Stimulated activated naive CD8-positive, alpha-beta T cell treated with anti-CD3 and anti-CD28 coated beads, Interleukin-15, Interleukin-2, amounts not matched to agents 100 ng/mL and 50 ng/mL, for 24 hours (primary cell): ENCODE results near the gene KCNJ15.

ENCODE experiments used
- H3K27ac Mint-ChIP-seq: one replicate; pipeline ENCODE4 v1.8.0; 2021; ENCODE audit warnings: mild to moderate bottlenecking, mixed read lengths
- H3K27me3 Mint-ChIP-seq: one replicate; pipeline ENCODE4 v1.8.0; 2021; ENCODE audit warnings: mixed read lengths
- H3K36me3 Mint-ChIP-seq: one replicate; pipeline ENCODE4 v1.8.0; 2021; ENCODE audit warnings: low read depth, mixed read lengths
- H3K4me1 Mint-ChIP-seq: one replicate; pipeline ENCODE4 v1.8.0; 2021; ENCODE audit warnings: low read depth, mixed read lengths
- H3K4me3 Mint-ChIP-seq: one replicate; pipeline ENCODE4 v1.8.0; 2021; ENCODE audit warnings: mild to moderate bottlenecking, mixed read lengths
- H3K9me3 Mint-ChIP-seq: one replicate; pipeline ENCODE4 v1.8.0; 2021; ENCODE audit warnings: mixed read lengths

Gene KCNJ15

DNA sequence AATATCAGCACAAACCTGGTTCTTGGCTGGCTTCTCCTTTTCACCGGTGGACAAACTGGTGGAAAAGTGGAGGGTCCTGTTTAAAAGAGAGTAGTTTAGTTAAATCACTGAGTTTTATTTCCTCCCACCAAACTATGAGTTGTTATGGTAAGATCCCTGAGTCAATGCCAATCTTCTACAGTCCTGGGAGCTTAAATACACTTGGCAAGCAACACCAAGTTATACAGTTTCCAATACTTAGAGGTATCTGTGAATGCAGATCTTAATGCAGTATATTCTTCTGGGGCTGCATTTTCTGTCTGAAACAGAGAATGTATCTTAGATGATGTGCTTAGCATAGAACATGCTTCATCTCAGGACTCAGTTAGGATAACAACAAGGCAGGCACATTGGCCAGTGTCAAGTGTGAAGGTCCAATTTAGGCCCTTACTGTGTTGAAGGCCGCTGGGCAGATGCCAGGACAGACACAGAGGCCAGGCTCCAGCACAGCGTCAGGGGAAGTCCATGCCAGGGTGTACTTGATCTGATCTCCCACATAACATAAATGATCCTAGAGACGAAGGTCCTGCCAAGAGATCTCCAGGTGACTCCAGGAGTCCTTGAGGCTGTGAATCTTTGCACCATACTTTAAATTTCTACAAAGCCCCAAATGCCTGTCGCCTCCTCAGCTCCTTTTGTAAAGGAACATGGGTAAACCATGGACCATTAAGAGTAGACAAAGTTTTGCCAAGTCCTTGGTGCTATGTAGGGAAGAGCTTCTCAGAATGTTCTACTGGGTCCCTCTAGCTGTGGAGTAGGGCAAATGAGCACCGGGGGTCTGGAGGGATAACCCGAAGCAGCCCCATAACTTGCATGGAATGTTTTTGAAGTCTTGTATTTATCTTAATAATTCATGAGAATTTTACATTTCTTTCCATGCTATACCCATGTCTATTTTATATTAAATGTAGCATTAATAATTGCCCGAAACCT is 76.8 kb downstream of the KCNJ15 start:
- Mint-ChIP-seq H3K27ac (no peak overlapping the region), H3K4me1 (no peaks in the 10 kb centered on the region), H3K9me3 (no peaks in the 10 kb centered on the region), H3K4me3 (no peak overlapping the region), H3K27me3 (no peaks in the 10 kb centered on the region), H3K36me3 (no peaks in the 10 kb centered on the region)

DNA sequence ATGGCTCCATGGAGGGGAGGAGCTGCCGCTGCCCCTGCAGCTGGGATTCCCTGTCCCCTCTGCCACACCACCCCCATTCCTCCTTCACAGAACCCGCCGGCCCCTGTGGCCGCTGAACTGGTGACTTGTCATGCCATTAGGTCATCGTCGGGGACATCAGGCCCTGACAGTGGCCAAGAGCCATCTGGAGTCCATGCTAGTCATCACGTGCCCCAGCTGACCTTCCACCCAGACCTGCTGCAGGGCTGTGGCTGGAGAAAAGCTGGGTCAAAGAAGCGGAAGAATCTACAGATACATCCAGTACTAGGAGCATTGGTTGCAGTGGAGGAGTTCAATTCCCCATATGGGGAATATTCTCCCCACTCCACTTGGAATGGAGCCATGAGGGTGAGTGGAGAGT is 78.1 kb downstream of the KCNJ15 start:
- H3K27me3 Mint-ChIP-seq: no peaks in the 10 kb centered on the region
- H3K4me1 Mint-ChIP-seq: no peaks in the 10 kb centered on the region
- H3K27ac Mint-ChIP-seq: no peak overlapping the region
- no peaks in the 10 kb centered on the region for H3K9me3 Mint-ChIP-seq
- H3K36me3 Mint-ChIP-seq: no peaks in the 10 kb centered on the region
- no peak overlapping the region for H3K4me3 Mint-ChIP-seq

DNA sequence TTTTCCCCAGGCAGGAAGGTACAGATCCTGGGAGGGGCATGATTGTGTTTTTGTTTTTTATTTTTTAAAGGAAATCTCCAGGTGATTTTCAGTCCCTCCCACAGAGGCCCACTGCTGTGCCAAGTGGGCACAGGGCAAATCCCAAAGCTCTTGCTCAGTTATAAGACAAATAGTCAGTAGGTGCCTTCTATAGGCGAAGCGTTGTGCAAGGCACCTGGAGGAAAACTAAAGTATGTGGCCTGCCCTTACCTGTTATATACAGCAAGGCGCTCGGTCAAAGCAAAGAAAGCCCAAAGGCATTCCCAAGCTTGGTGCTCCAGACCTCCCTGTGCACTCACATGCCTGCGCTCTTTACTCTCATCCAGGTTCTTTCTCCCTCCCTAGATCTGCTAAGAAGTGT is 81.0 kb downstream of the KCNJ15 start:
- no peaks in the 10 kb centered on the region for H3K4me1 Mint-ChIP-seq
- no peaks in the 10 kb centered on the region for H3K36me3 Mint-ChIP-seq
- H3K4me3 Mint-ChIP-seq: no peak overlapping the region
- no peaks in the 10 kb centered on the region for H3K9me3 Mint-ChIP-seq
- peaks cover 3% of the 10 kb centered on the region for H3K27me3 Mint-ChIP-seq
- H3K27ac Mint-ChIP-seq: no peak overlapping the region

GRCh38 chr21:38340131-38340530 is 83.3 kb downstream of the KCNJ15 start:
- H3K9me3 Mint-ChIP-seq: no peaks in the 10 kb centered on the region
- no peak overlapping the region for H3K4me3 Mint-ChIP-seq
- H3K27ac Mint-ChIP-seq: no peak overlapping the region
- H3K27me3 Mint-ChIP-seq: peaks cover 3% of the 10 kb centered on the region
- H3K4me1 Mint-ChIP-seq: no peaks in the 10 kb centered on the region
- no peaks in the 10 kb centered on the region for H3K36me3 Mint-ChIP-seq

DNA sequence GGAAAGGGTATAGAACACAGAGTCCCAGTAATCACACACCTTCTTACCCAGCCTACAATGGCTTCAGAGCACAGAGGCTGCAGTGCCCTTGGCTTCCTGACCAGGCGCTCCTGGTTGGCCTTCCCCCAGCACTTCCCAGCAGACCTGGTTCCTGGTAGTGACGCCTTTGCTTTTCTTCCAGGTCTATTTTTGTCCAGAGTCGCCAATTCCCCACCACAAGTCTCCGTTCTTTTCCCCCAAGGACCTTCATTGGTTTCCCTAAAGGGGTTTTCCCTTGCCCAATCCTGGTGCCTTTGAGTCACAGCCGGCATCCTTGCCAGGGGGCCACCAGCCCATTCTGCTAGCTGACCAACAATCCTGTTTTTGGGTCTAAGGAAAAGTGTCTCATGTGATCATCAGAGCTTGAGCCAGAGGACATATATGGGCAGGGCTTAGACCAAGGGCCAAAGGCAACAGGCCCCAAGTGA is 84.8 kb downstream of the KCNJ15 start:
- no peaks in the 10 kb centered on the region for H3K36me3 Mint-ChIP-seq
- no peak overlapping the region for H3K4me3 Mint-ChIP-seq
- H3K27ac Mint-ChIP-seq: no peak overlapping the region
- peaks cover 9% of the 10 kb centered on the region for H3K27me3 Mint-ChIP-seq
- no peaks in the 10 kb centered on the region for H3K9me3 Mint-ChIP-seq
- H3K4me1 Mint-ChIP-seq: no peaks in the 10 kb centered on the region

GRCh38 chr21:38342739-38343138 is 85.9 kb downstream of the KCNJ15 start:
- H3K4me3 Mint-ChIP-seq: no peak overlapping the region
- H3K27me3 Mint-ChIP-seq: peaks cover 9% of the 10 kb centered on the region
- H3K9me3 Mint-ChIP-seq: no peaks in the 10 kb centered on the region
- no peaks in the 10 kb centered on the region for H3K4me1 Mint-ChIP-seq
- no peak overlapping the region for H3K27ac Mint-ChIP-seq
- H3K36me3 Mint-ChIP-seq: no peaks in the 10 kb centered on the region

DNA sequence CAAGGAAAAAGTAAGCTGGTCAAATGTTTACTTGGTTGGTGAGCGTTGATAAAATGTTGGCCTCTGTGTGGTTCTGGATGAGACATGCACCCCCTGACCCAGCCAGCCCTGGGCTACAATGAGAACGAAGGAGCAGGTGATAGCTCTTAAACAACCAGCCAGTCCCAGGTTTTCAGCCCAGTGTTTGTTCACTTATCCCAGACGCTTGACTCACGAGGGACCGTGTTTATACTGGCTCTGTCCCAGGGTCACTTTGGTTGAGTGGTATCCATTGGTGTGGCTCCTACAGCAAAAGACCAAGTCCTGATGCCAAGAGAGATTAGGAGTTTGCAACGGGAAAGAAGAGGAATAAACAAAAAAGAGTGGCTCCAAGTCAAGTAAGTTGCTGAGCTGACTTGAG is 86.9 kb downstream of the KCNJ15 start:
- H3K4me1 Mint-ChIP-seq: peaks cover 4% of the 10 kb centered on the region
- H3K27ac Mint-ChIP-seq: no peak overlapping the region
- no peak overlapping the region for H3K4me3 Mint-ChIP-seq
- peaks cover 9% of the 10 kb centered on the region for H3K27me3 Mint-ChIP-seq
- no peaks in the 10 kb centered on the region for H3K36me3 Mint-ChIP-seq
- H3K9me3 Mint-ChIP-seq: no peaks in the 10 kb centered on the region

GRCh38 chr21:38346286-38346685 is 89.5 kb downstream of the KCNJ15 start:
- H3K9me3 Mint-ChIP-seq: no peaks in the 10 kb centered on the region
- no peak overlapping the region for H3K4me3 Mint-ChIP-seq
- H3K4me1 Mint-ChIP-seq: peaks cover 11% of the 10 kb centered on the region

DNA sequence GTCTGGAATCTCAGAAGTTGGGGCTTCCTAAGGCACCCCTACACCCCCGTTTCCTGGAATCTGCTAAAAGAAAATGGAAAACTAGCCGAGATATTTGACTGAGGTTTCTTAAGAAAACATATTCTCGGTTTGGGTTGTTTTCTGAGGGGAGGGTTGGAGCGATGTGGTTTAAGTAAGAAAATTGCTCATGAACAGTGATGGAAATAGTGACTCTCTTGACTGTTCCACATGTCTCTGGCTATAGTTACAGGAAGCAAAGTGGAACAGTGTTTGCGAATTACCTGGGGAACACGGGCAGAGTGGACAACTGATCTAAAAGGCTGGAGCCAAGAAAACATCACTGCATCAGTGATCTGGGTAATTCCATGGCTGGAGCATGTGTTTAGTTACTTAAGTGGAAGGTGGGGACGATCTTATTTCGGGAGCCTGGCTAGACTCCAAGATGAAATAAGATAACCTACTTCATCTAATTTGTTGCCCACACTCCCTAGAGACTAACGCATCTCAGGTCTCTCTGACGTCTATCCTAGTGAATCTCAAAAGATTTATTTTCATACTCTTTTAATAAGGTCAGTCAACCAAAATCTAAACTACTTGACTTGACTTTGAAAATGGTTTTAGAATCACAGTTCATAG is 92.4 kb downstream of the KCNJ15 start:
- no peaks in the 10 kb centered on the region for H3K36me3 Mint-ChIP-seq
- peaks cover 11% of the 10 kb centered on the region for H3K4me1 Mint-ChIP-seq
- H3K9me3 Mint-ChIP-seq: no peaks in the 10 kb centered on the region
- H3K27me3 Mint-ChIP-seq: peaks cover 14% of the 10 kb centered on the region
- peak overlapping the region; percentile 26 for H3K27ac Mint-ChIP-seq
- H3K4me3 Mint-ChIP-seq: no peak overlapping the region

More at GRCh38 chr21:38346286-38346685, 89.5 kb downstream of the KCNJ15 start:
- H3K27me3 Mint-ChIP-seq: peaks cover 11% of the 10 kb centered on the region
- H3K27ac Mint-ChIP-seq: no peak overlapping the region
- H3K36me3 Mint-ChIP-seq: no peaks in the 10 kb centered on the region

- Mint-ChIP-seq H3K27ac (no peak overlapping the region), H3K4me3 (no peak overlapping the region), H3K4me1 (peaks cover 11% of the 10 kb centered on the region), H3K9me3 (no peaks in the 10 kb centered on the region), H3K36me3 (no peaks in the 10 kb centered on the region), H3K27me3 (peaks cover 18% of the 10 kb centered on the region)
These were observed 93.2 kb downstream of the KCNJ15 start for GRCh38 chr21:38349977-38350376.

DNA sequence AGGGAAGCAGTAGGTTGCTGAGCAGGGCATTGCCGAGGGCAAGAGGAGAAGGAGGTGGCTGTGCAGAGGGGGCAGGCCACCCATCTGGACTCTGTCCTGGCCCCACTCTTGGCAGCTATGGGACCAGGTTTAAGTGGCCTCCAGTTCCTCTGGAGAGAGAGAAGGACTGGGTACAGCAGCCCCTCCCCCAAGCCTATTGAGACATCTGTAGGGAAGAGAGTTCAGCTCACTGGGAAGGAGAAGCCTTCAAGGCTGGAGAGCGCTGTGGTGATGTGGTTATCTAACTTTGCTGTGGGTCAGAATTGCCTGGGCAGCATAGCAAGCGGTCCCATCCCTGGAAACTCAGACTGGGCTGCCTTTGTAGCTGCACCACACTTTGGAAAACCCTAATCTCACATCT is 93.9 kb downstream of the KCNJ15 start:
- no peaks in the 10 kb centered on the region for H3K36me3 Mint-ChIP-seq
- H3K27ac Mint-ChIP-seq: no peak overlapping the region
- no peak overlapping the region for H3K4me3 Mint-ChIP-seq

GRCh38 chr21:38351176-38351959 is 94.6 kb downstream of the KCNJ15 start:
- Mint-ChIP-seq H3K4me1 (peaks cover 11% of the 10 kb centered on the region), H3K4me3 (no peak overlapping the region), H3K9me3 (no peaks in the 10 kb centered on the region), H3K36me3 (no peaks in the 10 kb centered on the region), H3K27me3 (peaks cover 19% of the 10 kb centered on the region), H3K27ac (no peak overlapping the region)

More for the DNA sequence above, 93.9 kb downstream of the KCNJ15 start:
- H3K9me3 Mint-ChIP-seq: no peaks in the 10 kb centered on the region
- peaks cover 19% of the 10 kb centered on the region for H3K27me3 Mint-ChIP-seq
- H3K4me1 Mint-ChIP-seq: peaks cover 11% of the 10 kb centered on the region

- H3K4me1 Mint-ChIP-seq: peaks cover 11% of the 10 kb centered on the region
- no peak overlapping the region for H3K27ac Mint-ChIP-seq
- H3K4me3 Mint-ChIP-seq: no peak overlapping the region
- no peaks in the 10 kb centered on the region for H3K9me3 Mint-ChIP-seq
- H3K36me3 Mint-ChIP-seq: no peaks in the 10 kb centered on the region
- H3K27me3 Mint-ChIP-seq: peaks cover 22% of the 10 kb centered on the region
These were observed 95.2 kb downstream of the KCNJ15 start for GRCh38 chr21:38351961-38352521.

DNA sequence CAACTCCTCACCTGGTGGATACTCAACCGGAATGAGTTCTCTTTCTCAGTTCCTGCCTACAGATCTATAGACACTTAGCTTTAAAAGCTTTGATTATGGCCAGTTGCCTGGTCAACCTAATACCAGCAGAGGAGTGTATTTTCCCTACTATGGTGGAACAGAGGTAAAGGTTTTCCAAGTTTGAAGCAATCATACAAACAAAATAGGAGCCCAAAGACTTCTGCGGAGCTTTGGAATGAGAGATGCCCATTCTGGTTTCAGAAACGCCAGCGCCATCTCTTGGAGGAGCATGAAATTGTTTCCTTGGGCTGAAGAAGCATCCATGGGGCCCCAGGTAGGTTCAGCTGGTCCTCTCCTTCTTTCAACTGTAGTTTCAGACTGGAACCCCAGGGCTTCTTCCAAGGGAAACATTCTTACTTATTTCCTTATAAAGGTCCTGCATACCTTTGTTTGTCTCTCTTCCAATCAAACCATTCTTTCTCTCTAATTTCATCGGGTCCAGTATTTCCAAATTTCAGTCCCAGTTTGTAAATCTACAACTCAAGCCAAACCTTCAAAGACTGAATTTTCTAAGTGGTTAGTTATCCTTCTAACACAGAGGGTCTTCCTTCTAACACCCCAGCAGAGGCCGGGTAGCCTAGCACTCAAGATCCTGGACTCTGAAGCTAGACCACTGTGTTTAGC is 95.9 kb downstream of the KCNJ15 start:
- no peak overlapping the region for H3K4me3 Mint-ChIP-seq
- no peak overlapping the region for H3K27ac Mint-ChIP-seq
- peaks cover 22% of the 10 kb centered on the region for H3K27me3 Mint-ChIP-seq
- no peaks in the 10 kb centered on the region for H3K9me3 Mint-ChIP-seq
- H3K4me1 Mint-ChIP-seq: peaks cover 11% of the 10 kb centered on the region
- no peaks in the 10 kb centered on the region for H3K36me3 Mint-ChIP-seq
